Tibial nerve (tissue), 3 donors: ENCODE measurements around the gene ACHE.

Source experiments
- CTCF ChIP-seq, 5 experiments: fragments of 200-600 bp in 3 of 5; fragments of 450-650 bp in 2 of 5; sonication (generic) in 3 of 5; IDR thresholded peaks; one replicate each; pipeline ENCODE4 v1.5.1; 2016 to 2019; ENCODE audit warnings: antibody characterized with exemption in 5 of 5, mild to moderate bottlenecking in 3 of 5, moderate library complexity in 2 of 5
- POLR2A ChIP-seq, 2 donors: fragments of 450-650 bp; IDR thresholded peaks; one replicate each; pipeline ENCODE4 v1.6.1; 2017; ENCODE audit warnings: antibody characterized with exemption in 2 of 2, mild to moderate bottlenecking in 2 of 2, moderate library complexity in 2 of 2

GRCh38 chr7:100886936-100887515, 8.7 kb downstream of the ACHE start:
- no peak for TF ChIP-seq CTCF (IDR thresholded peaks at IDR 0.05)
- no peak for TF ChIP-seq POLR2A (IDR thresholded peaks at IDR 0.05)
